Endothelial cell of umbilical vein (primary cell): ENCODE measurements around the gene ITGA1. TPM values are rescaled to one million over a fixed set of nuclear protein-coding genes. Genes with fewer than 3 reads are reported as not detected.

Experiments used
- BruUV-seq: library from RNA; stranded (reverse); fragments of 400-500 nt; replicated peaks from 2 replicates; lab custom pipeline; 2021; lab: Mats Ljungman, UMichigan
- CTCF ChIA-PET: fragments of 300-600, 350-600 bp; sonication (Branson Sonifier 250); formaldehyde crosslinking; loops from one replicate; lab custom pipeline; 2021; ENCODE audit warnings: antibody characterized with exemption, inconsistent platforms; lab: Charles Lee
- POLR2A ChIA-PET: fragments of 300-600, 350-600 bp; sonication (Branson Sonifier 250); formaldehyde crosslinking; loops from one replicate; lab custom pipeline; 2021; ENCODE audit warnings: antibody characterized with exemption, inconsistent platforms; lab: Charles Lee
- DNase-seq: peaks from one replicate; pipeline ENCODE4 v3.0.0-alpha.2; 2011; ENCODE audit warnings: low read depth, low spot score
- FAIRE-seq: peaks from 2 replicates; lab custom pipeline; 2011; peaks lifted over from hg19 to GRCh38; lab: Jason Lieb, UNC
- H2AFZ ChIP-seq: 2 replicates; pipeline ENCODE4 v1.6.0; 2012; ENCODE audit warnings: low read depth, low read length, control low read depth, inconsistent platforms
- H3K27ac ChIP-seq: 2 replicates; pipeline ENCODE4 v1.5.1; 2011; ENCODE audit warnings: low read depth, mild to moderate bottlenecking, control low read depth, low read length, moderate library complexity; ENCODE audit not compliant: insufficient read depth
- H3K27me3 ChIP-seq, 2 experiments: 2 replicates each; pipeline versions ENCODE4 v1.6.0 to v1.6.1; 2011; ENCODE audit warnings: low read length in 2 of 2, mixed read lengths in 1 of 2; ENCODE audit not compliant: control insufficient read depth in 2 of 2, insufficient read depth in 2 of 2
- H3K36me3 ChIP-seq, 2 experiments: 2 replicates in 1 of 2; 3 replicates in 1 of 2; pipeline ENCODE4 v1.5.1; 2011; ENCODE audit warnings: low read length in 2 of 2, mild to moderate bottlenecking in 1 of 2, moderate library complexity in 1 of 2; ENCODE audit not compliant: control insufficient read depth in 2 of 2, insufficient read depth in 2 of 2; ENCODE audit errors: extremely low read depth in 1 of 2
- H3K4me1 ChIP-seq: 3 replicates; pipeline ENCODE4 v1.5.1; 2011; ENCODE audit warnings: mild to moderate bottlenecking, low read length; ENCODE audit not compliant: control insufficient read depth, insufficient read depth; ENCODE audit errors: extremely low read depth
- H3K4me2 ChIP-seq: 2 replicates; pipeline ENCODE4 v1.6.1; 2011; ENCODE audit warnings: low read length, control low read depth, mixed read lengths; ENCODE audit not compliant: insufficient read depth
- H3K4me3 ChIP-seq, 3 experiments: fragments of 200-600 bp in 1 of 3; sonication (generic), shearing (Covaris generic) in 1 of 3; replicated peaks in 1 of 3; 2 replicates each; pipeline ENCODE4 v1.5.1; 2011 to 2016; ENCODE audit warnings: control low read depth in 3 of 3, low read length in 3 of 3, mild to moderate bottlenecking in 2 of 3, inconsistent platforms in 1 of 3, low read depth in 1 of 3, moderate library complexity in 1 of 3; ENCODE audit not compliant: insufficient read depth in 1 of 3
- H3K79me2 ChIP-seq: 2 replicates; pipeline ENCODE4 v1.6.0; 2012; ENCODE audit warnings: low read length, inconsistent platforms; ENCODE audit not compliant: control insufficient read depth, insufficient read depth
- H3K9ac ChIP-seq: replicated peaks from 2 replicates; pipeline ENCODE3; 2011; ENCODE audit warnings: low read length, control low read depth; ENCODE audit not compliant: insufficient read depth; ENCODE audit errors: extremely low read depth
- H3K9me1 ChIP-seq: replicated peaks from 3 replicates; pipeline ENCODE4 v1.6.0; 2011; ENCODE audit warnings: mild to moderate bottlenecking, low read length; ENCODE audit not compliant: control insufficient read depth, insufficient read depth; ENCODE audit errors: extremely low read depth
- H3K9me3 ChIP-seq: replicated peaks from 2 replicates; pipeline ENCODE4 v1.5.1; 2012; ENCODE audit warnings: low read length, inconsistent platforms; ENCODE audit not compliant: control insufficient read depth, insufficient read depth
- H4K20me1 ChIP-seq: replicated peaks from 2 replicates; pipeline ENCODE3; 2011; ENCODE audit warnings: mild to moderate bottlenecking, low read length; ENCODE audit not compliant: control insufficient read depth, insufficient read depth; ENCODE audit errors: extremely low read depth
- EZH2 ChIP-seq: IDR thresholded peaks from 2 replicates; pipeline ENCODE4 v1.6.1; 2012; ENCODE audit warnings: borderline replicate concordance, low read depth, mild to moderate bottlenecking, moderate library complexity, low read length, inconsistent platforms; ENCODE audit not compliant: severe bottlenecking
- FOS ChIP-seq: IDR thresholded peaks from 2 replicates; pipeline ENCODE4 v1.6.1; 2011; ENCODE audit warnings: mild to moderate bottlenecking, low read length, moderate library complexity, borderline replicate concordance; ENCODE audit not compliant: insufficient read depth
- GATA2 ChIP-seq: IDR thresholded peaks from 2 replicates; pipeline ENCODE4 v1.7.0; 2011; ENCODE audit warnings: low read depth, mild to moderate bottlenecking, moderate library complexity, mixed read lengths, low read length; ENCODE audit not compliant: insufficient read length, insufficient read depth
- JUN ChIP-seq: IDR thresholded peaks from 2 replicates; pipeline ENCODE4 v1.6.1; 2011; ENCODE audit warnings: borderline replicate concordance, low read depth; ENCODE audit not compliant: insufficient read length, insufficient read depth
- MYC ChIP-seq: IDR thresholded peaks from one replicate; pipeline ENCODE4 v1.6.1; 2011; ENCODE audit warnings: mild to moderate bottlenecking, low read depth, low read length
- POLR2A ChIP-seq: IDR thresholded peaks from 2 replicates; pipeline ENCODE4 v1.6.1; 2012; ENCODE audit warnings: low read depth, mild to moderate bottlenecking, control low read depth, low read length
- POLR2AphosphoS5 ChIP-seq: IDR thresholded peaks from 2 replicates; pipeline ENCODE4 v1.6.1; 2012; ENCODE audit warnings: low read depth, mild to moderate bottlenecking, control low read depth, low read length, moderate library complexity; ENCODE audit not compliant: insufficient read depth
- dilution Hi-C: fragments of 300-500 bp; cut with MboI; formaldehyde crosslinking; loops from one replicate; pipeline ENCODE4 v1.15.0; 2019; ENCODE audit warnings: low sequenced_read_pairs; ENCODE audit not compliant: extremely low pct_ligation_motif_present
- intact Hi-C: fragments of 100-400 bp; cut with micrococcal nuclease; formaldehyde crosslinking; loops from one replicate; pipeline ENCODE4 v1.10.0; 2022
- polyA plus RNA-seq, 4 experiments: library from polyadenylated mRNA; depleted of rRNA in 3 of 4; stranded (reverse) in 3 of 4; unstranded in 1 of 4; fragments of >200 nt; gene quantifications; 2 replicates each; pipeline versions ENCODE4 v1.2.1 to v1.2.3, GENCODE V29; 2011 to 2012; ENCODE audit warnings: missing spikeins in 1 of 4
- total RNA-seq: library from RNA; stranded (reverse); gene quantifications from 2 replicates; pipeline ENCODE4 v1.2.3, GENCODE V29; 2021
- TF ChIP-seq, protein P1 (sequence below), 2 donors: IDR thresholded peaks; 1 replicate in 1 of 2; 2 replicates in 1 of 2; pipeline ENCODE4 v1.5.1; 2011; ENCODE audit warnings: low read length in 2 of 2, mild to moderate bottlenecking in 2 of 2, moderate library complexity in 2 of 2, control low read depth in 1 of 2, inconsistent platforms in 1 of 2, low read depth in 1 of 2; ENCODE audit not compliant: insufficient read depth in 1 of 2; ENCODE audit errors: extremely low read depth in 1 of 2
- TF ChIP-seq, protein P2 (sequence below): IDR thresholded peaks from 2 replicates; pipeline ENCODE4 v1.6.1; 2011; ENCODE audit not compliant: insufficient read depth, insufficient read length

The ITGA1 gene
- total and polyA plus RNA-seq, 2 donors (not counting 3 experiments of a cell fraction or from before 2014, with no cell fraction given): 0.65 to 1.9 TPM

DNA sequence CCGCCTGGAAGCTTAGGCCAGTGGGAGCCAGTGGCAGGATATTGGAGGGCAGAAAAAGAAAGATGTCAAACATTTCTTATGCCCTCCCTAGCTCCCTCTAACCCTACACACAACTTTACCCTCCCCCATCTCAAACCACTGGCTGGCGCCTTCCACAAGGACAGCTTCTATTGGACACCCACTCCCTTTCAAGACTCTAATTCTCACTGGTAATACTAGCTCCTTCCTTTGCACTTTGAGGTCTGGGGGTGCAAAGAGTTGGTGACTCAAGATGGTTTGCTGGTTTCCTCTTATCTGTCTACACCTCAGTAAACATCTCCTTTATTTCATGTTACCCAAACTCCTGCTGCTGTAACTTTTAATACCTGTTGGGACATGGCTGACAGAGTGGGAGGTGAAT is 11.6 kb upstream of the ITGA1 start:
- CTCF ChIA-PET: interaction anchor here (2.1 kb wide), 1 partner anchor 9 kb away, joined by 6 read pairs; no protein-coding TSS in a partner anchor
- intact Hi-C loops: no loop called here
- no peak overlapping the region for H3K4me3 ChIP-seq
- no peaks in the 10 kb centered on the region for H3K27me3 ChIP-seq
- DNase-seq (no peak), FAIRE-seq (no peak)
- no peaks in the 10 kb centered on the region for H3K9me1 ChIP-seq
- H3K9ac ChIP-seq: no peak overlapping the region
- TF ChIP-seq POLR2A: no peak
- no peak for TF ChIP-seq GATA2
- TF ChIP-seq EZH2: no peak
- TF ChIP-seq JUN: no peak
- TF ChIP-seq, protein P1, sequence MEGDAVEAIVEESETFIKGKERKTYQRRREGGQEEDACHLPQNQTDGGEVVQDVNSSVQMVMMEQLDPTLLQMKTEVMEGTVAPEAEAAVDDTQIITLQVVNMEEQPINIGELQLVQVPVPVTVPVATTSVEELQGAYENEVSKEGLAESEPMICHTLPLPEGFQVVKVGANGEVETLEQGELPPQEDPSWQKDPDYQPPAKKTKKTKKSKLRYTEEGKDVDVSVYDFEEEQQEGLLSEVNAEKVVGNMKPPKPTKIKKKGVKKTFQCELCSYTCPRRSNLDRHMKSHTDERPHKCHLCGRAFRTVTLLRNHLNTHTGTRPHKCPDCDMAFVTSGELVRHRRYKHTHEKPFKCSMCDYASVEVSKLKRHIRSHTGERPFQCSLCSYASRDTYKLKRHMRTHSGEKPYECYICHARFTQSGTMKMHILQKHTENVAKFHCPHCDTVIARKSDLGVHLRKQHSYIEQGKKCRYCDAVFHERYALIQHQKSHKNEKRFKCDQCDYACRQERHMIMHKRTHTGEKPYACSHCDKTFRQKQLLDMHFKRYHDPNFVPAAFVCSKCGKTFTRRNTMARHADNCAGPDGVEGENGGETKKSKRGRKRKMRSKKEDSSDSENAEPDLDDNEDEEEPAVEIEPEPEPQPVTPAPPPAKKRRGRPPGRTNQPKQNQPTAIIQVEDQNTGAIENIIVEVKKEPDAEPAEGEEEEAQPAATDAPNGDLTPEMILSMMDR (IDR thresholded peaks at IDR 0.05; ENCODE audit: extremely low read depth in 1 of 2, insufficient read depth in 1 of 2, low read depth in 1 of 2, low read length in 2 of 2): no peak
- no peak for TF ChIP-seq MYC
- no peak for TF ChIP-seq FOS
- no peak for TF ChIP-seq POLR2AphosphoS5
- TF ChIP-seq, protein P2, sequence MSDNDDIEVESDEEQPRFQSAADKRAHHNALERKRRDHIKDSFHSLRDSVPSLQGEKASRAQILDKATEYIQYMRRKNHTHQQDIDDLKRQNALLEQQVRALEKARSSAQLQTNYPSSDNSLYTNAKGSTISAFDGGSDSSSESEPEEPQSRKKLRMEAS: no peak
- no peaks in the 10 kb centered on the region for H4K20me1 ChIP-seq
- POLR2A ChIA-PET: no interaction called here
- no peak overlapping the region for H3K27ac ChIP-seq
- no peaks in the 10 kb centered on the region for H3K79me2 ChIP-seq
- H3K4me2 ChIP-seq: no peak overlapping the region
- H3K36me3 ChIP-seq: no peaks in the 10 kb centered on the region
- dilution Hi-C loops: no loop called here
- H2AFZ ChIP-seq: no peak overlapping the region
- no peaks in the 10 kb centered on the region for H3K4me1 ChIP-seq
- H3K9me3 ChIP-seq: no peaks in the 10 kb centered on the region
- BruUV-seq: no TSS peak
